Measurements from ENCODE around the gene ZNF697. TPM values are rescaled to one million over a fixed set of nuclear protein-coding genes. Genes with fewer than 3 reads are reported as not detected.

Gene ZNF697
- total RNA-seq, 1 donor from 2014 or later: 13.0 TPM

DNA sequence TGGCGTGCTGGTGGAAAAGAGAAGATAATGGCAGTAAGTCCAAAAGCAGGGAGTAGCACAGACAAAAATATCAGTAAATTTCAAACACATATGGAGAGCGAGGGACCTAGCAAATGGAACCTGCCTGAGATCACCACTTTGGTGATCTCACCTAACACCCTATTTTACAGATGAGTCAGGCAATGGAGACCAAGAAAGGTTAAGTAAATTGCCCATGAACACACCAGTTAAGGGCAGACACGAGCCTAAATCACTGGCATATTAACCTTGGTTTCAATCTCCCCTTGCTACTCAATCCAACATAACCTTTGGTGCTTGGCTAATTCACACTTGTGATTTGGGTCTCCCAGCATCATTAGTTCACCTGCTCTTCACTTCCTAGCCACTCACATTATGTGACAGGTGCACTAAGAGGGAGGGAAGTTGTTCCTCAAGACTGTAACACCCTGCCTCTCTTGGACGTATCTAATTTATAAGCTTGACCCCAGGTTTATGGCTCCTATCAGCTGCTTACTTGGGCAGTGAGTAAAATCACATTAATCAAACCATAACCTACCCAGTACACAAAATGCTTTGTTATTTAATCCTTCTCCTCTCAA is 11.5 kb downstream of the ZNF697 start:
- H3K4me1 Mint-ChIP-seq (ENCODE audit: low read depth): peaks cover 22% of the 10 kb centered on the region
- no peak for DNase-seq (ENCODE audit: low spot score)
- H3K9me3 Mint-ChIP-seq: peaks cover 8% of the 10 kb centered on the region
- peaks cover 16% of the 10 kb centered on the region for H3K27me3 Mint-ChIP-seq (ENCODE audit: low read depth)
- H3K27ac Mint-ChIP-seq: no peak overlapping the region
- H3K36me3 Mint-ChIP-seq (ENCODE audit: low read depth): peaks cover 27% of the 10 kb centered on the region
- no peak overlapping the region for H3K4me3 Mint-ChIP-seq (ENCODE audit: low read depth)
- intact Hi-C loops (cut with micrococcal nuclease): loop anchor here (1.0 kb wide), 1 partner anchor 20 kb away; no protein-coding TSS in a partner anchor

DNA sequence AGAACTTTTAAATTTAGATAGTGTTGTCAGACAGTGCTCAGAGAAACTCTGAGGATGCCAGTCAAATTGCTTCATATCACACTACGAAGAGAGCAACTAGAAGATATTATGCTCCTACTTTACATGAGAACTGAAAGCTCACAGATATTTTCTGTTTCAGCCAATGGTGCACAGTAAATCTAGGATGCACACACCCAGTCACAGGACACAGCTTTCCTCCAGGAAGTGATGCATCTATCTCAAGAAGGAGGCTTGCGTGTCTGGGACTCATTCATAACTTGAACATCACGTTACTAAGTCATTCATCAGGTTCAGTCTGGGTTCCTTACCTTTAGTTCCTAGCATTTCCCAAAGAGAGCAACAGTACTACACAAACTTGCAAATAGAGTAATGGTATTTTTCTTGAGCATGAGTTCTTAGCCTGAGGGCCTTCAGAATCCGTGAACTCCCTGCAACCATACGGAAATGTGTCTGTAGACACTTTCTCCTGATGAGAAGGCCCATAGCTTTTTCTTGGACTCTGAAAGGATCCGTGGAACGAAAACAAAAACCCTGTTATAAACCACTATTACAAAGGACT is 12.2 kb downstream of the ZNF697 start:
- no peak overlapping the region for H3K4me3 Mint-ChIP-seq (ENCODE audit: low read depth)
- intact Hi-C loops (cut with micrococcal nuclease): loop anchor here (1.0 kb wide), 1 partner anchor 20 kb away; no protein-coding TSS in a partner anchor
- DNase-seq (ENCODE audit: low spot score): no peak
- peaks cover 24% of the 10 kb centered on the region for H3K36me3 Mint-ChIP-seq (ENCODE audit: low read depth)
- H3K27me3 Mint-ChIP-seq (ENCODE audit: low read depth): peaks cover 19% of the 10 kb centered on the region
- H3K9me3 Mint-ChIP-seq: peaks cover 4% of the 10 kb centered on the region
- H3K27ac Mint-ChIP-seq: no peak overlapping the region
- H3K4me1 Mint-ChIP-seq (ENCODE audit: low read depth): peaks cover 21% of the 10 kb centered on the region

DNA sequence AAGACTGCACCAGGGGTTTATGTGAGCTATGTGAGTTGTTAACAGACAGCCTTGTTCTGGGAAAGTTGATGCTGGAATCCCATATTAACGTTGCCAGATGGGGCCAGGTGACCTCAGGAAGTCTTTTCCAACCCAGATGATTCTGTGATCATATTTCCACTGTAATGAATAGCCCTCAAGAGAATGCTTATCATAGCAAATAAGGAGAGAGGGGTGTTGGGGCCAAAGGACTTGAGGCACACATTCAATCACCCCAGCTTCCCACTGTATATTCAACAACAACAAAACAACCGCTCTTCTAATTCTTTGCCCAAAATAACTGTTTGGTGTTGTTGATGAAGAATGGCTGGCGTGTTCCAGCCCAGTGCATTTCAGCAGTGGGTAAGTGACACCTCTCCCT is 14.1 kb downstream of the ZNF697 start:
- no peak overlapping the region for H3K27ac Mint-ChIP-seq
- peaks cover 31% of the 10 kb centered on the region for H3K36me3 Mint-ChIP-seq (ENCODE audit: low read depth)
- H3K4me1 Mint-ChIP-seq (ENCODE audit: low read depth): peaks cover 22% of the 10 kb centered on the region
- intact Hi-C loops (cut with micrococcal nuclease): no loop called here
- no peaks in the 10 kb centered on the region for H3K9me3 Mint-ChIP-seq
- DNase-seq (ENCODE audit: low spot score): no peak
- peaks cover 32% of the 10 kb centered on the region for H3K27me3 Mint-ChIP-seq (ENCODE audit: low read depth)
- H3K4me3 Mint-ChIP-seq (ENCODE audit: low read depth): no peak overlapping the region

DNA sequence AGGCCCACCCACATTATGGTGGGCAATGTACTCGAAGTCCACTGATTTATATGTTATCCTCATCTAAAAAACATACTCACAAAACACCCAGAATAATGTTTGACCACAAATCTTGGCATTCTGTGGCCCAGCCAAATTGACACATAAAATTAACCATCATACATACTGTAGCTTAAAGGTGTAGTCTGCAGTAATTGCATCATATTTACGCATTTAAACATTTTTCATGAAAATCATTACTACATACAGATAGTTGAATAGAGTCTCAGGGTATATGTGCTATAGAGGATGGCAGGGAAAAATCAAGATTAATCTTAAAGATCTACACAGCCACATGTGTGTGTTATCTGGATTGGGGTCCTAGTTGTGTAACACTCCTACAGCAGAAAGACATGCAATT is 14.5 kb downstream of the ZNF697 start:
- Mint-ChIP-seq H3K27me3 (ENCODE audit: low read depth) (peaks cover 33% of the 10 kb centered on the region), H3K27ac (no peak overlapping the region), H3K4me1 (ENCODE audit: low read depth) (peaks cover 22% of the 10 kb centered on the region), H3K9me3 (no peaks in the 10 kb centered on the region), H3K36me3 (ENCODE audit: low read depth) (peaks cover 32% of the 10 kb centered on the region), H3K4me3 (ENCODE audit: low read depth) (no peak overlapping the region)
- intact Hi-C loops (cut with micrococcal nuclease): no loop called here
- no peak for DNase-seq (ENCODE audit: low spot score)

DNA sequence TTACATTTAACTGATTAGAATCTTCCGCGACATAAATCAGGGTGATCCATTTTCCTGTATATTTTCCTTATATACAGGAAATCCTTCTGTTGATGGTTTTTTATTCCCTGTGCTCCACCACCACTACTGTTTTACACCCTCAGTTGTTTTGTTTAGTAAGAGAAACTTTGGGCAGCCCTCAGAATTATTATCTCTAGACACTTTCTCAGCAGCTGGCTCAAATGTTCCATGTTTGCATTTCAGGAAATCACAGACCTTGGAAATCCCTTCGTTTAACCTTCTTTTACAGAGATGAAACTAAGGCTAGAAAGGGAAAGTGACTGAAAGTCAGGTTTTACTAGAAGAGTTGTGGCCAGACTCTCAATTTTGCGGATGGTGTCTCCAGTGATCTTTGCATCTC is 15.2 kb downstream of the ZNF697 start:
- peaks cover 33% of the 10 kb centered on the region for H3K27me3 Mint-ChIP-seq (ENCODE audit: low read depth)
- H3K9me3 Mint-ChIP-seq: no peaks in the 10 kb centered on the region
- peaks cover 22% of the 10 kb centered on the region for H3K4me1 Mint-ChIP-seq (ENCODE audit: low read depth)
- H3K36me3 Mint-ChIP-seq (ENCODE audit: low read depth): peaks cover 37% of the 10 kb centered on the region
- H3K4me3 Mint-ChIP-seq (ENCODE audit: low read depth): no peak overlapping the region
- peak overlapping the region; percentile 41 for H3K27ac Mint-ChIP-seq
- intact Hi-C loops (cut with micrococcal nuclease): no loop called here
- DNase-seq (ENCODE audit: low spot score): no peak

DNA sequence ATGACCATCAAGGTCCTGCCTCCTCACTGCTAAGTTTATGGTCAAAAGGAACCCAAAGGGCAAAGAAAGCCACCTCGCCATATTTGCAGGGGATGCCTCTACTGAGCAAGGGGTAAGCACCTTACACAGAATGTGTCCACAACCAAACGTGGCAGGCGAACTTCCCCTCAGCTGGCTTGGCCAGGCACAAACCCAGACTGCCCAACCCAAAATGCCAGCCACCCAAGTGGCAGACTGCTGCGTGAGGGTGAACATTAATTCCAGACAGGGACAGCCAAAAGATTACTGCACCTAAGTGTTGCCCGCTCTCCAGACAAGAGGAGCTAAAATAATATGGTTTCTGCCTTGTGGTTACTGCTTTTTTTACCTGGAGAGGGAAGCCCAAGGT is 16.0 kb downstream of the ZNF697 start:
- no peak for DNase-seq (ENCODE audit: low spot score)
- Mint-ChIP-seq H3K4me1 (ENCODE audit: low read depth) (peaks cover 22% of the 10 kb centered on the region), H3K27ac (no peak overlapping the region), H3K36me3 (ENCODE audit: low read depth) (peaks cover 39% of the 10 kb centered on the region), H3K27me3 (ENCODE audit: low read depth) (peaks cover 33% of the 10 kb centered on the region), H3K4me3 (ENCODE audit: low read depth) (no peak overlapping the region), H3K9me3 (no peaks in the 10 kb centered on the region)
- intact Hi-C loops (cut with micrococcal nuclease): no loop called here

- no peak overlapping the region for H3K4me3 Mint-ChIP-seq (ENCODE audit: low read depth)
- H3K36me3 Mint-ChIP-seq (ENCODE audit: low read depth): peaks cover 43% of the 10 kb centered on the region
- H3K27ac Mint-ChIP-seq: no peak overlapping the region
- peaks cover 33% of the 10 kb centered on the region for H3K27me3 Mint-ChIP-seq (ENCODE audit: low read depth)
- intact Hi-C loops (cut with micrococcal nuclease): no loop called here
- no peak for DNase-seq (ENCODE audit: low spot score)
- H3K9me3 Mint-ChIP-seq: no peaks in the 10 kb centered on the region
- H3K4me1 Mint-ChIP-seq (ENCODE audit: low read depth): peaks cover 22% of the 10 kb centered on the region
These were observed 16.5 kb downstream of the ZNF697 start for GRCh38 chr1:119631433-119632102.

GRCh38 chr1:119631086-119631432 is 17.0 kb downstream of the ZNF697 start:
- H3K27me3 Mint-ChIP-seq (ENCODE audit: low read depth): peaks cover 33% of the 10 kb centered on the region
- H3K4me3 Mint-ChIP-seq (ENCODE audit: low read depth): no peak overlapping the region
- peaks cover 22% of the 10 kb centered on the region for H3K4me1 Mint-ChIP-seq (ENCODE audit: low read depth)
- DNase-seq (ENCODE audit: low spot score): no peak
- H3K9me3 Mint-ChIP-seq: no peaks in the 10 kb centered on the region
- peaks cover 48% of the 10 kb centered on the region for H3K36me3 Mint-ChIP-seq (ENCODE audit: low read depth)
- intact Hi-C loops (cut with micrococcal nuclease): no loop called here
- no peak overlapping the region for H3K27ac Mint-ChIP-seq

DNA sequence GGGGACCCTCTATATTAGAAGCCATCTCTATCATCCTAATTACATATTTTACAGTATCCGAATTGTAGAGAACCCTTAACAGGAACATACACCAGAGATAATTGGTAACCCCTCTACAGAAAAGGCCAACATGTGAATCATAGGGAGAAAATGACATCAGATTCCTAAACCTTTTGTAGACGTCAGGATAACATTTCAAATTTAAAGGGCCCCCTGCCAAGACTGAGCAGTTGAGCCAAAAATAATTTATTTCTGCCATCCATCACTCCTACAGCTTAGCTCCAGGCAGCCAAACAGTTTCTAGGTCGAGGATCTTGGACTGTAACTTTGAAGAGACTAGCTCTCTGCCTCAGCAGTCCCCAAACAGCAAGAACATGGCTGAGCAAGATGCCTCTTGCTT is 21.2 kb downstream of the ZNF697 start:
- Mint-ChIP-seq H3K27ac (no peak overlapping the region), H3K4me1 (ENCODE audit: low read depth) (peaks cover 5% of the 10 kb centered on the region), H3K36me3 (ENCODE audit: low read depth) (peaks cover 60% of the 10 kb centered on the region), H3K27me3 (ENCODE audit: low read depth) (peaks cover 19% of the 10 kb centered on the region), H3K4me3 (ENCODE audit: low read depth) (no peak overlapping the region), H3K9me3 (no peaks in the 10 kb centered on the region)
- no peak for DNase-seq (ENCODE audit: low spot score)
- intact Hi-C loops (cut with micrococcal nuclease): no loop called here

DNA sequence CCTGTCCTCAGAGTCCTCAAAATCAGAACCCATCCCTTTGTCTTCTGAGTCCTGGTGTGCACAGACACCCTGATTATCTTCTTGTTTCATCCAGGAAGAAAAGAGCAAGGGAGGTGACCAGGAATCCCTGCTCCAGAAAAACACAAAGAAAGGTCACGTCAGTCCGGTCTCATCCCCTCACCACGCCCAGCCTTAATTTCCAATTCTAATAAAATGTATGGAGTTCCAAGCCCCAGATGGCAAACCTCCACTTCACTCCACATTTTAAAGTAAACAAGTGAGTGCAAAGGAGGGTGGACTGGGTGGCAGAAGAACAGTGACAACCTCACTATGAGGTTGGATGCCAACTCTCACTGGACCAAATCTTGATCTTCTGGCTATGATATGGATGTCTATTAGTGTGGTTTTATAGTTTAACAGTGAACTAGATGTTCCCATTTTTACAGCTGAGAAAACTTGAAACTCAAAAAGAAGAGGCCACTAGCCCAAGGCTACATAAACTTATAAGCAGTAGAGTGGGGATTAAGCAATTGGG is 22.0 kb downstream of the ZNF697 start:
- no peak for DNase-seq (ENCODE audit: low spot score)
- peaks cover 16% of the 10 kb centered on the region for H3K27me3 Mint-ChIP-seq (ENCODE audit: low read depth)
- peaks cover 61% of the 10 kb centered on the region for H3K36me3 Mint-ChIP-seq (ENCODE audit: low read depth)
- no peak overlapping the region for H3K27ac Mint-ChIP-seq
- H3K4me3 Mint-ChIP-seq (ENCODE audit: low read depth): no peak overlapping the region
- H3K4me1 Mint-ChIP-seq (ENCODE audit: low read depth): peaks cover 5% of the 10 kb centered on the region
- intact Hi-C loops (cut with micrococcal nuclease): no loop called here
- no peaks in the 10 kb centered on the region for H3K9me3 Mint-ChIP-seq

DNA sequence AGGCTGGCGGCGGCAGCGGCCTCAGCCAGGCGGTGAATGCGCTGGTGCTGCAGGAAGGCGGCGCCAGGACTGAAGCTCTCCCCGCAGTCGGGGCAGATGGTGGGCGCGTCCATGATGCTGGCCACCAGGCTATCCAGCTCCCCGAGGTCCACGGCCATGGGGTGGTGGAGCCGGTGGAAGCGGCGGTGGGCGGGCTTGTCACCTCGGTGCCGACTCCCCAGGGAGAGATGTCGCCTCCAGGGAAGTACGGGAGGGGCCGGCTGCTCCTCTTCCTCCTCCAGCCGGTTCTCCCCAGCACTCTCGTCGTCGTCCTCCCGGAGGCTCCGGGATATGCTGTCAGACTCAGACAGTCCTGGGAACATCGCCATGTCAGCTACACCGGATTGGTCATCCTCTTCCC is 24.4 kb downstream of the ZNF697 start:
- DNase-seq (ENCODE audit: low spot score): no peak
- Mint-ChIP-seq H3K4me3 (ENCODE audit: low read depth) (no peak overlapping the region), H3K9me3 (no peaks in the 10 kb centered on the region), H3K27ac (no peak overlapping the region), H3K4me1 (ENCODE audit: low read depth) (peaks cover 2% of the 10 kb centered on the region), H3K36me3 (ENCODE audit: low read depth) (peaks cover 52% of the 10 kb centered on the region), H3K27me3 (ENCODE audit: low read depth) (peaks cover 1% of the 10 kb centered on the region)
- intact Hi-C loops (cut with micrococcal nuclease): no loop called here

GRCh38 chr1:119623193-119623515 is 24.9 kb downstream of the ZNF697 start:
- Mint-ChIP-seq H3K4me3 (ENCODE audit: low read depth) (no peak overlapping the region), H3K36me3 (ENCODE audit: low read depth) (peaks cover 52% of the 10 kb centered on the region), H3K4me1 (ENCODE audit: low read depth) (peaks cover 8% of the 10 kb centered on the region), H3K9me3 (no peaks in the 10 kb centered on the region), H3K27ac (no peak overlapping the region), H3K27me3 (ENCODE audit: low read depth) (no peaks in the 10 kb centered on the region)
- no peak for DNase-seq (ENCODE audit: low spot score)
- intact Hi-C loops (cut with micrococcal nuclease): no loop called here
